ENCODE results near the gene BANF2. TPM values are rescaled to one million over a fixed set of nuclear protein-coding genes. Genes with fewer than 3 reads are reported as not detected.

BANF2 gene
- total RNA-seq, 1 experiment from 2014 or later: not detected

DNA sequence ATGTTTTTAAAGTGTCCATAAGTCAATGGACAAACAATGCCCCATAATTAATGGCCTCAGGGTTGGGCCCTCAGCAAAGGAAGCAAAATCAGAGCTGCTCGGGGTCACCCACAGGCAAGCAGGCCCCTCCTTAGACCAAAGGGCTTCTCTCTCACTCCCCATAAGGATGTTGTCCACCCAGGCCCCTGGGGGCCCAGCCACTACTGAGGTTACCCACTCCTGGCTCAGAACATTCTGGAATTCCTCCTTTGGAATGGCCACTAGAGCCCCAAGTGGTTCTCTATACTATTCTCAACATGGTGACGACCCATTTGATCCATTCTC is 50.9 kb downstream of the BANF2 start:
- no peaks in the 10 kb centered on the region for H3K23me2 ChIP-seq (ENCODE audit: insufficient read length, low read depth, low read length, poor library complexity, severe bottlenecking)
- no peak for DNase-seq
- H4K5ac ChIP-seq (ENCODE audit: insufficient read length, low read depth, low read length): no peak overlapping the region
- Mint-ChIP-seq H3K4me3 (no peak overlapping the region), H3K4me1 (peaks cover 41 to 44% of the 10 kb centered on the region in 2 experiments), H3K27ac (no peak overlapping the region), H3K36me3 (ENCODE audit: insufficient read depth in 1 of 3, low read depth in 3 of 3) (peaks cover 0 to 7% (median 0%) of the 10 kb centered on the region in 3 experiments; a peak in 4 of 7 replicates), H3K9me3 (peaks cover 7 to 11% of the 10 kb centered on the region in 2 experiments; a peak in 4 of 5 replicates), H3K27me3 (ENCODE audit: low read depth) (peaks cover 17% of the 10 kb centered on the region)
- no peaks in the 10 kb centered on the region for H3K9me3 ChIP-seq (ENCODE audit: control insufficient read depth, low read depth, low read length)
- H3K9ac ChIP-seq (ENCODE audit: extremely low read depth, insufficient read length, low read length): no peak overlapping the region
- no peaks in the 10 kb centered on the region for H3K79me2 ChIP-seq (ENCODE audit: insufficient read depth, low read length)
- no peak overlapping the region for H2BK20ac ChIP-seq (ENCODE audit: low read depth, low read length, poor library complexity, severe bottlenecking)
- no peak overlapping the region for H3K56ac ChIP-seq (ENCODE audit: insufficient read length, low read depth, low read length)
- H2BK120ac ChIP-seq (ENCODE audit: low read depth, low read length, poor library complexity, severe bottlenecking): no peak overlapping the region
- H4K20me1 ChIP-seq (ENCODE audit: control insufficient read depth, insufficient read depth, insufficient read length): no peaks in the 10 kb centered on the region
- H3K14ac ChIP-seq (ENCODE audit: insufficient read depth, low read length): no peak overlapping the region
- no CpG with 5 or more reads among the region's 2 CpGs for WGBS (ENCODE audit: extremely low coverage, insufficient read length, low lambda C conversion rate)
- H3K27me3 ChIP-seq (ENCODE audit: insufficient read depth, low read length): no peaks in the 10 kb centered on the region
- H4K8ac ChIP-seq (replicated peaks; ENCODE audit: insufficient read length, low read depth, low read length): no peak overlapping the region
- H3K4me1 ChIP-seq (ENCODE audit: insufficient read depth, low read length): peaks cover 3% of the 10 kb centered on the region; the same call in 1 of the 2 replicates
- no peak overlapping the region for H2AFZ ChIP-seq (ENCODE audit: low read length)
- H3K27ac ChIP-seq (ENCODE audit: insufficient read length, low read depth, low read length): no peak overlapping the region
- TF ChIP-seq, protein P1, sequence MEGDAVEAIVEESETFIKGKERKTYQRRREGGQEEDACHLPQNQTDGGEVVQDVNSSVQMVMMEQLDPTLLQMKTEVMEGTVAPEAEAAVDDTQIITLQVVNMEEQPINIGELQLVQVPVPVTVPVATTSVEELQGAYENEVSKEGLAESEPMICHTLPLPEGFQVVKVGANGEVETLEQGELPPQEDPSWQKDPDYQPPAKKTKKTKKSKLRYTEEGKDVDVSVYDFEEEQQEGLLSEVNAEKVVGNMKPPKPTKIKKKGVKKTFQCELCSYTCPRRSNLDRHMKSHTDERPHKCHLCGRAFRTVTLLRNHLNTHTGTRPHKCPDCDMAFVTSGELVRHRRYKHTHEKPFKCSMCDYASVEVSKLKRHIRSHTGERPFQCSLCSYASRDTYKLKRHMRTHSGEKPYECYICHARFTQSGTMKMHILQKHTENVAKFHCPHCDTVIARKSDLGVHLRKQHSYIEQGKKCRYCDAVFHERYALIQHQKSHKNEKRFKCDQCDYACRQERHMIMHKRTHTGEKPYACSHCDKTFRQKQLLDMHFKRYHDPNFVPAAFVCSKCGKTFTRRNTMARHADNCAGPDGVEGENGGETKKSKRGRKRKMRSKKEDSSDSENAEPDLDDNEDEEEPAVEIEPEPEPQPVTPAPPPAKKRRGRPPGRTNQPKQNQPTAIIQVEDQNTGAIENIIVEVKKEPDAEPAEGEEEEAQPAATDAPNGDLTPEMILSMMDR (conservative IDR thresholded peaks at IDR 0.05): no peak
- no peak overlapping the region for H3K23ac ChIP-seq (ENCODE audit: insufficient read length, low read depth, low read length)
- H3K4me2 ChIP-seq (ENCODE audit: insufficient read depth, insufficient read length, low read length): no peak overlapping the region
- H4K91ac ChIP-seq (ENCODE audit: insufficient read length, low read depth, low read length): no peak overlapping the region
- no peak overlapping the region for H3T11ph ChIP-seq (ENCODE audit: low read length)
- no peak overlapping the region for H2BK12ac ChIP-seq (ENCODE audit: insufficient read length, low read depth, low read length)
- H3K4ac ChIP-seq (ENCODE audit: low read depth, low read length): no peak overlapping the region
- no peak overlapping the region for H3K18ac ChIP-seq (ENCODE audit: insufficient read length, low read depth, low read length)
- H3K79me1 ChIP-seq (ENCODE audit: insufficient read depth, low read depth, low read length, poor library complexity, severe bottlenecking): no peaks in the 10 kb centered on the region
- no peak overlapping the region for H2BK15ac ChIP-seq (ENCODE audit: low read depth, low read length)
- H2BK5ac ChIP-seq (ENCODE audit: insufficient read length, low read length): no peak overlapping the region
- H2AK5ac ChIP-seq (ENCODE audit: insufficient read length, low read length): no peak overlapping the region
